Heart left ventricle (tissue), 13 donors: Measurements from ENCODE around the gene CADM2.

Source experiments
- CTCF ChIP-seq, 12 donors: fragments of 200-600 bp; sonication (generic) in 4 of 12; IDR thresholded peaks; one replicate each; pipeline versions ENCODE4 v1.5.0 to v1.8.0; 2018 to 2022; ENCODE audit warnings: antibody characterized with exemption in 12 of 12, mild to moderate bottlenecking in 5 of 12
- POLR2A ChIP-seq, 2 donors: fragments of 450-650 bp; IDR thresholded peaks; one replicate each; pipeline ENCODE4 v1.6.1; 2017; ENCODE audit warnings: antibody characterized with exemption in 2 of 2, mild to moderate bottlenecking in 2 of 2, moderate library complexity in 2 of 2
- donor health status: ischemic (EF 13 %, LVEDD 7.1; RV severe dilation, severe dysfunction).
- donor health status: DM: no; HTN: yes; CAD: no.
- donor health status: DM: no; HTN: no; CAD: no.
- donor health status: ischemic (EF 25% LVEDD 6.9; RV normal size, moderate dysfunction).
- donor health status: ischemic (EF 25% LVEDD 5.7; RV mildly dilated, moderate dysfunction).
- donor health status: ischemic (EF 35%, LVEDD 5.7; RV mildly dilated, moderate dysfunction).
- donor health status: nonischemic (EF 11% LVEDD 7.7; RV severe dilation, severe dysfunction).
- donor health status: DM: yes; HTN: yes; CAD: no.
- donor health status: PGD.
- donor health status: ischemic (EF 29% LVEDD 5.4; RV normal size, mild dysfunction).
- donor health status: nonischemic (EF 23%, LVEDD 6.1; RV moderate dilation, normal function).

GRCh38 chr3:85737846-85738245, 779.1 kb downstream of the CADM2 start:
- TF ChIP-seq CTCF (IDR thresholded peaks at IDR 0.05) (no peak), POLR2A (IDR thresholded peaks at IDR 0.05) (no peak)
